ENCODE data around the gene RITA1.

DNA sequence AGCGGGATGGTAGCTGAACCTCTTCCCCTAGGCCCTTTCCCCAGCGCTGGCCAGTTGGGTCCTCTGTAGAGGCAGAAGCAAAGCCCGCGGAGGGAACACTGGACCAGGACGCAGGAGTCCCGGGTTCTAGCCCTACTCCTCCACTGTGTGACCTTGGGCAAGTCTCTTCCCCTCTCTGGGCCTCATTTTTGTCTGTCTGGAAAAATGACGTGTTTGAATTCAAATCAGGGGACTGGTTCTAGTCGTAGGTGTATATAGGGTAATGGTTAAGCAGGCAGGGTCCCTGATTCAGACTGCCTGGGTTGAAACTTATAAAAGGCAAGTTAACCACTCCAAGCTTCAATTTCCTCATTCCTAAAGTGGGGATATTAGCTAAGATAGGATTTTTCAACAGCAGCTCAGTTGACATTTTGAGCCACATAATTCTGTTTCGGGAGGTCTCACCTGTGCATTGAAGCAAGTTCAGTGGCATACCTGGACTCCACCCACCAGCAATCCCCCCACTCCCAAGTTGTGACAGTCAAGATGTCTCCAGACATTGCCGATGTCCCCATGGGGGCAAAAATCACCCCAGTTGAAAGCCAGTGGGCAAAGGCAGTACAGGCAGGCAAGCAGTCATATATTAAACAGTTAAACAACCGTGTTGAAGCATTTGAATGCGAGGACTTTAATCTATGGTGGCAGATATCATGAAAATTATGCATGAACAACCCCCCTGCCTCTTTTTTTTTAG is 36.6 kb downstream of the RITA1 start:
- TF ChIP-seq POLR2A (IDR thresholded peaks at IDR 0.05; ENCODE audit: low read depth, low read length) = no peak
- TF ChIP-seq, protein P1, sequence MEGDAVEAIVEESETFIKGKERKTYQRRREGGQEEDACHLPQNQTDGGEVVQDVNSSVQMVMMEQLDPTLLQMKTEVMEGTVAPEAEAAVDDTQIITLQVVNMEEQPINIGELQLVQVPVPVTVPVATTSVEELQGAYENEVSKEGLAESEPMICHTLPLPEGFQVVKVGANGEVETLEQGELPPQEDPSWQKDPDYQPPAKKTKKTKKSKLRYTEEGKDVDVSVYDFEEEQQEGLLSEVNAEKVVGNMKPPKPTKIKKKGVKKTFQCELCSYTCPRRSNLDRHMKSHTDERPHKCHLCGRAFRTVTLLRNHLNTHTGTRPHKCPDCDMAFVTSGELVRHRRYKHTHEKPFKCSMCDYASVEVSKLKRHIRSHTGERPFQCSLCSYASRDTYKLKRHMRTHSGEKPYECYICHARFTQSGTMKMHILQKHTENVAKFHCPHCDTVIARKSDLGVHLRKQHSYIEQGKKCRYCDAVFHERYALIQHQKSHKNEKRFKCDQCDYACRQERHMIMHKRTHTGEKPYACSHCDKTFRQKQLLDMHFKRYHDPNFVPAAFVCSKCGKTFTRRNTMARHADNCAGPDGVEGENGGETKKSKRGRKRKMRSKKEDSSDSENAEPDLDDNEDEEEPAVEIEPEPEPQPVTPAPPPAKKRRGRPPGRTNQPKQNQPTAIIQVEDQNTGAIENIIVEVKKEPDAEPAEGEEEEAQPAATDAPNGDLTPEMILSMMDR (IDR thresholded peaks at IDR 0.05; ENCODE audit: extremely low read depth in 1 of 2, insufficient read depth in 1 of 2, low read depth in 1 of 2, low read length in 2 of 2) = no peak
